Activated T-cell treated with anti-CD3 and anti-CD28 coated beads for 1 hour (primary cell): Measurements from ENCODE around the gene GLT8D2.
"Not testable (repeated sequence)": the region's sequence is repeated elsewhere in the genome, so short reads cannot be mapped to it uniquely, and the experiment has no call there.

ENCODE experiments used
- DNase-seq: peaks from one replicate; pipeline ENCODE4 v3.0.0-alpha.2; 2020; ENCODE audit warnings: low read depth

The GLT8D2 gene

GRCh38 chr12:104050436-104050835 is 449 bp upstream of the GLT8D2 start:
- no peak for DNase-seq

GRCh38 chr12:104049278-104049902 is 597 bp downstream of the GLT8D2 start:
- DNase-seq, result no peak

- no peak for DNase-seq
Measured at GRCh38 chr12:104048811-104049210, 1.2 kb downstream of the GLT8D2 start.

- no peak for DNase-seq
Measured at GRCh38 chr12:104048162-104048561, 1.8 kb downstream of the GLT8D2 start.

GRCh38 chr12:104046306-104046705 is 3.7 kb downstream of the GLT8D2 start:
- no peak for DNase-seq

- no peak for DNase-seq
Measured at GRCh38 chr12:104044158-104044557, 5.8 kb downstream of the GLT8D2 start.

GRCh38 chr12:104042580-104042979 is 7.4 kb downstream of the GLT8D2 start:
- no peak for DNase-seq

GRCh38 chr12:104039769-104040168 is 10.2 kb downstream of the GLT8D2 start:
- not testable (repeated sequence) for DNase-seq

- not testable (repeated sequence) for DNase-seq
Measured at GRCh38 chr12:104036143-104036542, 13.8 kb downstream of the GLT8D2 start.

- DNase-seq, result not testable (repeated sequence)
Measured at GRCh38 chr12:104030596-104030995, 19.4 kb downstream of the GLT8D2 start.

GRCh38 chr12:104026841-104027599 is 23.0 kb downstream of the GLT8D2 start:
- no peak for DNase-seq

GRCh38 chr12:104025771-104026170 is 24.2 kb downstream of the GLT8D2 start:
- no peak for DNase-seq

GRCh38 chr12:104024348-104024747 is 25.6 kb downstream of the GLT8D2 start:
- no peak for DNase-seq

GRCh38 chr12:104023710-104024109 is 26.3 kb downstream of the GLT8D2 start:
- no peak for DNase-seq

GRCh38 chr12:104022786-104023185 is 27.2 kb downstream of the GLT8D2 start:
- DNase-seq, result no peak

GRCh38 chr12:104021862-104022261 is 28.1 kb downstream of the GLT8D2 start:
- not testable (repeated sequence) for DNase-seq

- DNase-seq, result no peak
Measured at GRCh38 chr12:104012331-104012730, 37.7 kb downstream of the GLT8D2 start.

- no peak for DNase-seq
Measured at GRCh38 chr12:104011253-104011652, 38.7 kb downstream of the GLT8D2 start.

GRCh38 chr12:104010606-104011169 is 39.3 kb downstream of the GLT8D2 start:
- no peak for DNase-seq

GRCh38 chr12:104010121-104010520 is 39.9 kb downstream of the GLT8D2 start:
- DNase-seq, result no peak

- no peak for DNase-seq
Measured at GRCh38 chr12:104006929-104007328, 43.1 kb downstream of the GLT8D2 start.

GRCh38 chr12:104003596-104003995 is 46.4 kb downstream of the GLT8D2 start:
- no peak for DNase-seq

- no peak for DNase-seq
Measured at GRCh38 chr12:104002686-104003085, 47.3 kb downstream of the GLT8D2 start.
